Measurements from ENCODE around the gene TOX2.

TOX2 gene

DNA sequence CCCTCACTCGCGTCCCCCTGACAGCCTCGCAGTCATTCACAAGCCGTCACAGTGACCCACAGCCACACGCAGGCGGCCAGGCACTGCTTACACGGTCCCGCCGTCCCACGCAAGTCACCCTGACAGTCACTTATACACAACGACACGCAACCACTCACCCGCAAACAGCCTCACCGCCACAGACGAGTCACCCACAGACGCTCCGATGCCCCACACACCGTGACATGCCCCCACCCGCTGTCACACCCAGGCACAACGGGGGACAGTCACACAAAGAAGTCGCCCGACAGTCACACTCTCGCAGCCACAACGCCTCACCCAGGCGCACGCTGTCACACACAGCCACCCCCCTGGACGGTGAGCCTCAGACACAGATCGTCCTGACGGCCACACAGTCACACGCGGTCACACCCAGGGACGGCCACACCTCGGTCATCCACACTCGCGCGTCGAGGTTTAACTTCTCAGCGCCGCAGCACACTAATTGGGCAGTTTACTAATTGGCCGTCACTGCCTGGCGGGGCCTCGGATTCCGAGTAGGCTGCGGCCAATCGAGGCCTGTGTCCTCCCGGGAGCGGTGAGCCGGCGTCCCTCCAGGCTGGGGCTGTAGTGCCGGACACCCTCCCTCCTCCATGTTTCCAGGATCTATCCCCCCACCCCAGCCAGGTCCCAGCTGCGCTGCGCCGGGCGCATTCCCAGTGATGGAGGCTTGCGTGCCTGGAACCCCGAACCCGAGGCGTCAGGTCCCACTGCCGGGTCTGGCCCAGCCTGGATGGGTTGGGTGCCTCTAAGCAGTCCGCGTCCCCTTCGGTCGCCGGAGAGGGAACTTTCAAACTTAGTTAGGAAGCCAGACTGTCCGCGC is 790 bp downstream of the TOX2 start:
- DNase-seq (ENCODE audit: low read depth, low spot score), result no peak

DNA sequence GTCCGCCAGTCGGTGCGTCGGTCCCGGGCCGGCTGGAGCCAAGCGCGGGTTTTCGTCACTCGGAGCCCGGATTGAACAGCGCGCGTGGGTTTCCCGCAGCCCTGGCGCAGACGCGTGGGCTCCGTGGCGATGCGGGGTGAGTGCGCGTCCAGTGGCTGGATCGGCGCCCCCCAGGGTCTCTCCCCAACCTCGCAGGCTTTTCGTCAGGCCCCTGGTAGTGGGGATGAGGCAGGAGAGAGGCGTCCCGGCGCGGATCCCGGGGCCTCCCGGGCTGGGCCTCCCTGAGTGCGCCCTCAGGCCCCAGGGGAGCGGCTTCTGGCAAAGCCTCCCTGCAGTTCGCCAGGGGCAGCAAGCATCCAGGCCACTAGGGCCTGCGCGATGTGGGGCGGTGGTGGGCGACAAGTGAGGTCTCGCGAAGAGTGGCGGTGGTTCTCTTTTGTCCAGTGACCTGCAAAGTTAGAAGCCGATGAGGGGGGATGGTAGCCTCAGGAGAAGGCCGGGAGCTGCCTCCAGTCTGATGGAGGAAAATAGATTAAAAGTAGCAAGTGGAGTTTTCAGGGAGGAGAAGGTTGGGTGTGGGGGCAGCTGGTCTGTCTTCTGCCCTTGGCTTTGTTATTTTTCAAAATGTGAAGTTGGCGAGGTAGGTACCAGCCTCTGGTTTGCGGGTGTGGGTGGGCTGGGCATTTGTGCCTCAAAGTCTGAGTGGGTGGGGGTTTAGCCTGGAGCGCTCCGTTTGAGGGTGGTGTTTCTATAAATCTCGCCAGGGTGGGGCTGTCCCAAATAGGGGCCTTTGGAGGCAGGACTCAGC is 1.6 kb downstream of the TOX2 start:
- no peak for DNase-seq (ENCODE audit: low read depth, low spot score)

DNA sequence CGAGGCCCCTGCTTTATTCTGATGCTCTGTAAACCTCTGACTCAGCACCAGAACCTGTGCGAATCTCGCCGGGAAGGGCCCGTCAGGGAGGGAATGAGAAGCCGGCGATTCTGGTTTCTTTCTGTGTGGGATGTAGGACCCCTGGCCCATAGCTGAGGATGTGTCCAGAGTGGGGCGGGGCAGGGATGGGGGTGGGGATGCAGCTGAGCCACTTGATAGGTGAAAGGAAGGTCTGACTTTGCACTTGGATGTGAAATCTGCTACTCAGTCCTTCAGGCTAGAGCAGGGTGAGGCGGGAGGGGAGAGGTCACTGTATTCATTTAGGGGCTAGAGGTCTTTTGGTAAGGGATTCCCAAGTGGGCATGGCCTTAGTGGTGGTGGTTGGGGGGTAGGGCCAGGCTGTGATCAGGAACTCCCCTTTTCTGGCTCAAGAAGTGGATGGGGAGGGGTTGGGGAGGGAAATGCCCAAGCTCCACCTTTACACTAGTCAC is 2.3 kb downstream of the TOX2 start:
- no peak for DNase-seq (ENCODE audit: low read depth, low spot score)

DNA sequence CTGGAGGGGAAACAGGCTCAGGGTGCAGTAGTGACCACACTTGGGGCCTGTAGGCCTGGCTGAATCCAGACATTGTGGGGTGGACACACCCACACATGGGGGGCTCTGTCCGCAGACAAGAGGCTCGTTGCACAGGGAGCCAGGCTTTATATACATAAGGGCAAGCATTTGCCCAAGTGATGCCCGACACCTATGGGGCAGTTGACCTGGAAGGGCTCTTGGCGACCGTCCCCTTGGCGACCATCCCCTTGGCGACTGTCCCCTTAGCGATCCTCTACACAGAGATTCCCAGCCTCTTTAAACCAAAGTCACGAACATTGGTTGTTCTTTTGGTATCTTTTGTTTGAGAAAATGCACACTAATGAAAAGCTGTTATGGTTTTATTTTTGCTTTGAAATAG is 2.7 kb downstream of the TOX2 start:
- no peak for DNase-seq (ENCODE audit: low read depth, low spot score)

DNA sequence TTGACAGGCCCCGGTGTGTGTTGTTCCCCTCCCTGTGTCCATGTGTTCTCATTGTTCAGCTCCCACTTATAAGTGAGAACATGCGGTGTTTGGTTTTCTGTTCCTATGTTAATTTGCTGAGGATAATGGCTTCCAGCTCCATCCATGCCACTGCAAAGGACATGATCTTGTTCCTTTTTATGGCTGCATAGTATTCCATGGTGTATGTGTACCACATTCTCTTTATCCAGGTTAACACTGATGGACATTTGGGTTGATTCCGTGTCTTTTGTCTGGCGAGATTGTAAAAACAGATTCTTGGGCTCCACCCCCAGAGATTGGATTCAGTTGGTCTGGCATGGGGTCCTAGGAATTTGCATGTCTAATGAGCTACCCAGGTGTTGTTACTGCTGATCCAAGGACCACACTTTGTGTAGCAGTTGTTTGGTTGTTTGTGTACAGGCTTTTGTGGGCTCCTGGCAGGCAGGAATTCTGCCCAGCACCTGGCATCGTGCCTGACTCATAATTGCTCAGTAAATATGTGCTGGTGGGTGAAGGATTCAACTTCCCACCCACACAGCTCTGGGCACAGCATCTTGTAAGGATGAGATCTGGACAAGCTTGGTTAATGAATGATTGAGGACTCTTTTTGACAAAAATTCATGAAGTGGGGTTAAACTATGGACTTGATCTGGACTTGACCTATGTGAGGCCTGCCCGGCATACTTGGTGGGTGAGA is 5.2 kb downstream of the TOX2 start:
- DNase-seq (ENCODE audit: low read depth, low spot score), result no peak

DNA sequence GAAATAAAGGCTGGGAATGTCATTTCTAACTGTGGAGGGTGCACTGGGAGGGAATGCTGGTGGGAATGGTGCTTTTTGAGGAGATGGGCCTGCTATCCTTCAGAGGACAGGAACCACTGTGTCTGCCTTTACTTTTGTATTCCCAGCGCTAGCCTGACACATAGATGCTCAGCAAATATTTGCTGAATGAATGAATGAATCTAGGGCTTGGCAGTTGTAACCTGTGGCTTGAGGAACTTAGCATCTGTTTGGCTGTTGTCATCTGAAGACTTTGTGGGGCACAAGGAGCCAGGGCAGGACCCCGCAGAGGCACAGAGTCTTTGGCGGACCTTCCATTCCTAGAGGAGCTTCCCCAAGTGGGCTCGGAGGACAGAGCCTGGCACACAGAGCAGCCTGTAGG is 6.1 kb downstream of the TOX2 start:
- DNase-seq (ENCODE audit: low read depth, low spot score), result no peak

DNA sequence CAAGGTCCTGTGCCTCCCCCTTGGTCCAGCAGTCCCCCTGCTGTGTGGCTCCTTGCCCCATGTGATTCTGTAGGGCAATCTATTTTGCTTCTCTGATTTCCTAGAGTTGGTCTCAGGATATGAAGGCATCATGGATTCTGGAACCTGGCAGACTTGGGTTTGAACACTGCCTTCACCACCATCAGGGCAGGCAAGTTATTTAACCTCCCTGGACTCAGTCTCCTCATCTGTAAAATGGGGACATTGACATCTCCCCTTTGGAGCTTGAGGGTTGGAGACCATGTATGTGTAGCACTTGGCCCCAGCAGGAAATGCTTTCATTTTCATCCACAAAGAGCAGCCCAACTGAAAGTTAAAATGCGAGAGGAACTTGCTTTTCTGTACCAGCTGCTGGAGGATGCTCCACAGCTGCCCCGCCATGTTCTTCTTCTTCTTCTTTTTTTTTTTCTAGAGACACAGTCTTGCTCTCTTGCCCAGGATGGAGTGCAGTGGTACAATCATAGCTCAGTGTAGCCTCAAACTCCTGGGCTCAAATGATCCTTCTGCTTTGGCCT is 6.7 kb downstream of the TOX2 start:
- DNase-seq (ENCODE audit: low read depth, low spot score), result no peak

DNA sequence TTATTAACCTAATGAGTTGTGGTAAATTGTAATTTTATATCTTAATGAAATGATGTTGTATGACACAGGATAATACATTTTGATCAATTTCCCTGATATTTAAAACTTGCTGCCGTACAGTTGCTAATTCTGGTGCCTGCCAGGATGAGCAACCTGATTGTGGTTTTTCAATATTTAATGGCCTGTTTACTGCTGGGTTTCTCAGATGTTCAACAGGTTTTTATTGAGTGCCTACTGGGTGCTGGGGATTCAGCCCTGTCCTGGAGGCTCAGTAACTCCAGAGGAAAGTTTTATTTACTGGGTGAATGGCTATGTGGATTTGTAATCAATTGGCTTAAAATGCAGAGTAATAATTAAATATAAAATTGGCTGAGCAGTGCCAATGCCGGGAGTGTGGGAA is 8.0 kb downstream of the TOX2 start:
- no peak for DNase-seq (ENCODE audit: low read depth, low spot score)

DNA sequence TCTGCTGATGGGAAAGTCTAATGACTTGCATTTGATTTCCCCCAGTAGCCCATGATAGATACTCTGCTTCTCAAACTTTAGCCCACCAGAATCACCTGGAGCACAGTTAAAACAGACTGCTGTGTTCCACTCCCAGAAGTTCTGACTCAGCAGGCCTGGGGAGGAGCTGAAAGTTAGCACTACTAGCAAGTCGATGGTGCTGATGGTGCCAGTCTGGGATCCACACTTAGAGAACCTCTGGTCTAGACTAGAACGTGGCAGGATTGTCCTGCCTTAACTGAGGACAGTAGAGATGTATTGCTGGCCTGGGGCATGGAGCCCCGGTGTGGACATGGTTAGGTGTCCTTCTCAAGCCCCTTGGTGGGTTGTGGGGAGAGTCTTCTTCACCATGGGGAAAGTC is 8.7 kb downstream of the TOX2 start:
- no peak for DNase-seq (ENCODE audit: low read depth, low spot score)

DNA sequence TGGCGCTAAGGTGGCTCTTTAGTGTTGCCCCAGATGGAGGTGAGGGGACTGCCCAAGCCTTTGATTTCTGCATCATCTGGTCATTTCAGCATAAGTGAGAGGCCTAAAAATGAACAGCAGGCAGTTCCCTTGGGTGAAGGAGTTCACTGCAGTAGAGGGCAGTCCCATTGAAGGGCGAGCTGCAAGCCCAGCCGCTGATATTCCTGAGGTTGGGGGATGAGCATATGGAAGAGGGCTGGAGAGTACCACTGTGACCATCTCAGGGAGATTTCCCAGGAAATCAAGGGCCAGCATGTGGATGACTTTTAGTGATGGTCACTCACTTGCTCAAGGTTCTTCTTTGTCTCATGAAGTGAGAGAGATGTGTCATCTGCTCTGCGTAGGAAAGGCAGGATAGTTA is 9.3 kb downstream of the TOX2 start:
- no peak for DNase-seq (ENCODE audit: low read depth, low spot score)

DNA sequence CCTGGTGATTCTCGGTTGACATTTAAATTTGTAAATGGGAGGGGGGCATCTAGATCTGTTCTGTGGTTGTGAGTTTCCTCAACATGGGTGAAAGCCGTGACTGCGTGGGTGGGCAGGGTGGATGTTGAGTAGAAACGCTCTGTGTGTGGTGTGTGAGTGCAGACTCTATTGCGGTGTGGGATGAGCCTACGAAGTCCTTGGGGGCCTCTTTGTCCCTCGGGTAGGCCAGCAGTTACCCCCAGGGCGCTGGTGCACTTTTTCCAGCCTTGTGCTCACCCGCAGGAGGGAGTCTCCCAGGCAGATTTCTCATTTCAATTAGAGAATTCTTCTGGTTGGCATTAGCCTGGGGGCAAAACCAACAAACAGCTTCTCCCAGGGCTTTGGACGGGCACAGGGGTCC is 10.6 kb downstream of the TOX2 start:
- DNase-seq (ENCODE audit: low read depth, low spot score), result no peak

DNA sequence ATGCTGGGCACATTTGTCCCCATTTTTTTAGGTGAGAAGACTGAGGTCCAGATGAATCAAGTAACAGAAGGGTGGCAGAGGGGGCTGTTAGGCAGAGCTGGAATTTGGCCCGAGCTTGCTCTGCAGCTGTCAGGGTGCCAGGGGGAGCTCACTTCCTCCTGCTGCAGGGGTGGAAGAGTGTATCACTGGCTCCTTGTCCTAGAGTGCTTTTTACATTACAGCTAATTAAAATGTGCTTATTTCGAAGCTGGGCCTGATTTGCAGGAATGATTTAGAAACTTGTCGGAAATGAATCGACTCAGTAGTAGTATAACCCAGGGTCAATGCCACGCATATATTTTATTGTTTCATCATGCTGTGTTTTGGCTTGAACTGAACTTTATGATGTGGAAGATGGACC is 11.1 kb downstream of the TOX2 start:
- DNase-seq (ENCODE audit: low read depth, low spot score), result no peak

DNA sequence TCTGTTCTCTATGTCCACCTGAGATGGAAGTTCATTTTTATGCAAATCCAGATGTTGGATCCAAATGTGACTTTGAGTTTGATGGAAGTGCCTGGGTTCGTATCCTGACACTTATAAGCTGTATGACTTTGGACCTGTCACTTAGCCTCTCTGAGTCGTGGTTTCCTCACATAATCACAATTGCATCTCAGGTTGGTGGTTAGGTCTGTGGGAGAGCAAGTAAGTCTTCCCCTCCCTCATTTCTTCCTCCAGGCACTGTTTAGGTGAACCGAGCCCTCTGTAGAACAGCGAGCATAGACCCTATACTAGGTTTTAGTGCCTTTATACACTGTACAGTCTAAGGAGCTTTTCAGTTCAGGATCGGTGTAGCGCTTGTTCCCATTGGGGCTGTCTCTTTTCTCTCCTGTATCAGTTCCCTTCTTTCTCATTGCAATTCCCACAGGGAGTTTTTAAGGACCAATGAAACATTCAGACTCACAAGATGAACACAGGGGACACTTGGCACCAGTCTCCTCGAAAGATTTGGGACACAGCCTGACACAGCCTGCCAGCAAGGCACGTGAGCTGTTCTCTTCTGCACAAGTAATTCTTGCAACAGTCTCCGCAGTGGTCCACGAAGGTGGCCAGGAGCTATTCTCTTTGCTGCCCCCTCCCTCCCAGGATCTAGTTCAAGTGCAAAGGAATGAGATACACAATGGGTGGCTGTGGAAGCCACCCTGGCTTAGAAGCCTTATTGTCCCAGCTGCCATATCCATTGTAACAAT is 11.8 kb downstream of the TOX2 start:
- DNase-seq (ENCODE audit: low read depth, low spot score), result no peak

DNA sequence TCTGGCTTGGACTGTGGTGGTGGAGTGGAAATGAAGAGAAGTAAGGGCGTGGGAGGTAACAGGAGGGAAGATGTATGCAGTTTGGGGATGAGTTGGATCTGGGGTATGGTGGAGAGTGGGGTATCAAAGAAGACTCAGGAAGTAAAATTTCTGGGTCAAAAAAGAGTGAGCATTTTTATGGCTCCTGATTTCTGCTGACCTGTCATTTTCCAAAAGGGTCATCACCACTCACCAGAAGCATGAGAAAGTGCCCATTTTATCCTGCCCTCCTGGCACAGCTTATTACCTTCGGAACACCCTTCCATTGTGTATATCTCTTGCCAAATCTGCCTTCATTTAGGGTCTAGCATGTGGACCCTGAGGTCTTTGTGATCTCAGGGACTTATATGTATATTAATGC is 17.3 kb downstream of the TOX2 start:
- DNase-seq (ENCODE audit: low read depth, low spot score), result no peak

DNA sequence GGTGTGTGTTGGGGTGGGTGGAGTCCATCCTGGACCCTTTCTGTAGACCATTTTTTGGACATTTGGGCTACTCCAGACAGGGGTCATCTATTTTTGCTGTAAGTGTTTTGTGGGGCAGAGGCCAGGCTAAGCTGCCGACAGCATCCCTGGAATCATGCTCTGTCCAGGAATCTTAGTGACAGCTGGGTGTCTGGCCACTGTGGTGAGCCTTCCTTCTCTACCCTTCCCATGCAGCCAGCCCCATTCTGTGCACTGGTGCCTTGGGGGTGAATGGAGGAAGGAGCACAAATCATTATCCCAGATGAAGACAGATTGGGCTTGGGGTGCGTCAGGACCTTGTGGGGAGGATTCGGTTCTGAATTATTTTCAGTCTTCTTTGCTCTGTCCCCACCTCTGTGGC is 20.2 kb downstream of the TOX2 start:
- DNase-seq (ENCODE audit: low read depth, low spot score), result no peak

DNA sequence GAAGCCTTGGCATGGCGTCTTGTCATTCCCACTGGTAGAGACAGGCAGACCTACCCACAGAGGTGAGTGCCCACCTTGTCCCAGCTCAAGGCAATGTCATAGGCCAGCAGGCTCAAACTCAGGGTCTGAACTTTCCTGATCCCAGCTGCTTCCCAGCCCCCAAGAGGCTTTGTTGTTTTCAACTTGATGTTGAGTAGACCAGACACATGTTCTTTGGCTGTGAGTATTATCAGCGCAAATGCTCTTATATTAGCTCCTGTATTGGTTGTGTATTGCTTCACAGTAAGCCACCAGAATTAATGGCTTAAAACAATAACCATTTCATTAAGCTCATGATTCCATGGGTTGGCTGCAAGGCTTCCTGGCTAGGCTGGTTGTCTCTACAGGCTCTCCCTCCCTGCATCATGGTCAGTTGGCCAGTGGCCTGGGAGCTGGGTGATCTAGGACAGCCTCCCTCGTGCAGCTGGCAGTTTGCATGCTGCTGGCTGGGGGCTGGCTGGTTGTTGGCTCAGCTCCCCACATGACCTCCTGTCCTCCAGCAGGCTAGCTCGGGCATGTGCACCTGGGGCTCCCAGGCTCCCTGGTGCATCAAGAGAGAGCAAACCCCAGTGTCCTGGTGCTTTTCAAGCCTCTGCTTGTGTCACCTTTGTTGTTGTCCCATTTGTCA is 21.6 kb downstream of the TOX2 start:
- DNase-seq (ENCODE audit: low read depth, low spot score), result no peak

DNA sequence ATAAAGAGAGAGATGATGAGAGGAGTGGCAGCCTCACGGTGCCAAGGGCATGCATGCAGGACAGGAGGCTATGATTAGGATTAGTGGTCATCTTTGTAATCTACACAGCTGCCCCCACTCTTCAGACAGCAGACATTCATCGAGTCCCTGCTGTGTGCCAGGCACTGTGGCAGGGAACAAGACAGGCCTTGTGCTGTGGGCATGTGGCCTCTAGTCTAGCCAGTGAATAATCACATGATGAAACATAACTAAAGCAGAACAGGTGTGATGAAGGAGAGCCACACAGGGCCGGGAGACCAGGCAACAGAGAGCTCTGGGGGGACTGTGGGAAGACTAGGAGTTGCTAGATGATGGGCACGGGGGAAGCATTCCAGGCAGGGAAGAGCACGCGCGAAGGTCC is 22.2 kb downstream of the TOX2 start:
- no peak for DNase-seq (ENCODE audit: low read depth, low spot score)

DNA sequence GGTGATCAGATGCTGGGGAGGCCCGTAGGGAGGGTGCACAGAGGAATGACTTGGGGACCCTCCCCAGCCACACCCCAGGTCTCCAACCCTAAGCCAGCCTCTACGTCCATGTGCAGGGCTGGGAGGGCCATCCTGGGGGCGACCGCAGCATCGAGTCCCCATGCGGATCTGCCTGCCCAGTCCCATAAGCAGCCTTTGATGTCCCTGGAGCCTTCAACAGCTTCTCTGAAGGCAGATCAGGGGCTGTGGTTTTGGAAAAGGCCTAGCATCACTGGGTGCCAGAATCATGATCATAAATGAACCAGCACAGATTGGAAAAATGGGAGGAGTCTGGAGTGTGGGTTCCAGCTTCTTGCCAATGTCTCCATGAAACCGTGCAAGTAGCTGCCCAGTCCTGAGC is 22.9 kb downstream of the TOX2 start:
- no peak for DNase-seq (ENCODE audit: low read depth, low spot score)

DNA sequence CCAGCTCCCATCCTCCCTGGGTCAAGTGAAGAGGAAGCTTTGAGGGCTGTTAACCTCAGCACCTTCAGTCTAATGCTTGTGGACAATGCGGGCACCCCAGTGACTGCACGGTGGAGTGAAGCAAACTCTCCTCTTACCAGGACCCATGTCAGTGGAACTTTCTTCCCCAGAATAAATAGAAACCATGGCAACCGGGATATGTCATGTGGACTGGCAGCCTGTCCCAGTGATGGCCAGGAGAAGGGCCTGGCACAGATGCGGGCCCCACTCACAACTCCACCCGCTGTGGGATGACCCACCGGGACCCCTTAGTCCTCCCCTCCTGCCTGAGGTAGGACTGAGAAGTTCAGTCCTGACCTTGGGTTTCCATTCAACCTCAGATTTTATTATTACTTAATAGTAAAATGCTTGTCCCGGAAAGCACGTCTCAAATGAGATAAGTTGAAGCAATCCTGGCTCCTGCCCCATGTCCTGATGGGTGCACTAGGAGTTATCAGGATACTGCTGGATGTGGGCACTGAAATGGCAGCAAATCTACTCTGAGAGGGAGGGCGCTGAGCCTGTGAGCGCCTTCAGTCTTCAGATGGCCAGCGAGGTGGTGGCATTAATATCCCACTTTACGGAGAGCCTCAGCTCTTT is 23.5 kb downstream of the TOX2 start:
- DNase-seq (ENCODE audit: low read depth, low spot score), result no peak
